C4-2B (cell line): ENCODE results near the gene TM7SF2.
A peak's percentile ranks its signal among the peaks of the same experiment; 100 is the strongest.

Experiments used
- CTCF ChIP-seq: fragments of 450-650 bp; conservative IDR thresholded peaks from 2 replicates; pipeline ENCODE4 v1.5.1; 2017; ENCODE audit warnings: mild to moderate bottlenecking
- ZFX ChIP-seq: fragments of 450-650 bp; IDR thresholded peaks from 2 replicates; pipeline ENCODE4 v1.6.1; 2017

- peak; percentile 96 for TF ChIP-seq CTCF
- peak; percentile 100 for TF ChIP-seq ZFX
These were observed 5.8 kb downstream of the TM7SF2 start, which contains the start of gene ZNHIT2 for GRCh38 chr11:65117206-65118096.
